GM12892 (cell line): ENCODE measurements around the gene FUBP3.
A peak's percentile ranks its signal among the peaks of the same experiment; 100 is the strongest.

Source experiments
- DNase-seq: peaks from one replicate; pipeline ENCODE4 v3.0.0; 2011; ENCODE audit not compliant: insufficient read length
- FAIRE-seq: peaks from 2 replicates; lab custom pipeline; 2011; peaks lifted over from hg19 to GRCh38; lab: Jason Lieb, UNC
- POLR2A ChIP-seq: IDR thresholded peaks from 2 replicates; pipeline ENCODE4 v1.6.1; 2011; ENCODE audit warnings: low read depth, low read length, control low read depth
- POLR2AphosphoS5 ChIP-seq: IDR thresholded peaks from 2 replicates; pipeline ENCODE4 v1.6.1; 2011; ENCODE audit warnings: low read depth, low read length, control low read depth
- TAF1 ChIP-seq: IDR thresholded peaks from 2 replicates; pipeline ENCODE4 v1.6.1; 2011; ENCODE audit warnings: low read depth, mild to moderate bottlenecking, control low read depth, low read length, borderline replicate concordance

The FUBP3 gene

GRCh38 chr9:130667120-130667435 lies 87.7 kb downstream of the FUBP3 start:
- TF ChIP-seq POLR2AphosphoS5 (no peak), POLR2A (no peak), TAF1 (no peak)
- no peak for DNase-seq
- no peak for FAIRE-seq

GRCh38 chr9:130668196-130668595 lies 88.8 kb downstream of the FUBP3 start:
- FAIRE-seq (no peak), DNase-seq (no peak)
- TF ChIP-seq POLR2A: no peak
- no peak for TF ChIP-seq TAF1
- no peak for TF ChIP-seq POLR2AphosphoS5

GRCh38 chr9:130668659-130669058 lies 89.3 kb downstream of the FUBP3 start:
- no peak for DNase-seq
- FAIRE-seq: no peak
- TF ChIP-seq POLR2AphosphoS5 (no peak), POLR2A (no peak), TAF1 (no peak)

GRCh38 chr9:130669965-130670364 lies 90.6 kb downstream of the FUBP3 start:
- DNase-seq: no peak
- FAIRE-seq: no peak
- no peak for TF ChIP-seq POLR2A
- no peak for TF ChIP-seq POLR2AphosphoS5
- no peak for TF ChIP-seq TAF1

GRCh38 chr9:130670644-130671043 lies 91.3 kb downstream of the FUBP3 start:
- no peak for TF ChIP-seq POLR2A
- no peak for TF ChIP-seq POLR2AphosphoS5
- no peak for TF ChIP-seq TAF1
- FAIRE-seq (no peak), DNase-seq (no peak)

- FAIRE-seq (no peak), DNase-seq (no peak)
- TF ChIP-seq POLR2AphosphoS5: no peak
Observed at GRCh38 chr9:130672466-130672865, 93.1 kb downstream of the FUBP3 start.

GRCh38 chr9:130672933-130673615 lies 93.7 kb downstream of the FUBP3 start:
- FAIRE-seq (no peak), DNase-seq (no peak)
- TF ChIP-seq POLR2AphosphoS5 (no peak), TAF1 (no peak), POLR2A (no peak)

- no peak for DNase-seq
- TF ChIP-seq POLR2AphosphoS5 (no peak), TAF1 (no peak), POLR2A (no peak)
- FAIRE-seq: no peak
Observed at GRCh38 chr9:130675396-130675795, 96.0 kb downstream of the FUBP3 start.

GRCh38 chr9:130677252-130677651 lies 97.9 kb downstream of the FUBP3 start:
- DNase-seq (no peak), FAIRE-seq (no peak)
- TF ChIP-seq TAF1: no peak
- TF ChIP-seq POLR2A: no peak
- TF ChIP-seq POLR2AphosphoS5: no peak

- peak; percentile 21 for FAIRE-seq
- DNase-seq: peak; percentile 61
- TF ChIP-seq POLR2A (no peak), POLR2AphosphoS5 (no peak), TAF1 (no peak)
Observed at GRCh38 chr9:130680836-130681768, 101.7 kb downstream of the FUBP3 start.

GRCh38 chr9:130681769-130682420 lies 102.5 kb downstream of the FUBP3 start:
- no peak for DNase-seq
- peak; percentile 14 for FAIRE-seq

More at GRCh38 chr9:130681769-130682420, 102.5 kb downstream of the FUBP3 start:
- TF ChIP-seq POLR2A (no peak), POLR2AphosphoS5 (no peak)
